ENCODE data around the gene MSI2.

DNA sequence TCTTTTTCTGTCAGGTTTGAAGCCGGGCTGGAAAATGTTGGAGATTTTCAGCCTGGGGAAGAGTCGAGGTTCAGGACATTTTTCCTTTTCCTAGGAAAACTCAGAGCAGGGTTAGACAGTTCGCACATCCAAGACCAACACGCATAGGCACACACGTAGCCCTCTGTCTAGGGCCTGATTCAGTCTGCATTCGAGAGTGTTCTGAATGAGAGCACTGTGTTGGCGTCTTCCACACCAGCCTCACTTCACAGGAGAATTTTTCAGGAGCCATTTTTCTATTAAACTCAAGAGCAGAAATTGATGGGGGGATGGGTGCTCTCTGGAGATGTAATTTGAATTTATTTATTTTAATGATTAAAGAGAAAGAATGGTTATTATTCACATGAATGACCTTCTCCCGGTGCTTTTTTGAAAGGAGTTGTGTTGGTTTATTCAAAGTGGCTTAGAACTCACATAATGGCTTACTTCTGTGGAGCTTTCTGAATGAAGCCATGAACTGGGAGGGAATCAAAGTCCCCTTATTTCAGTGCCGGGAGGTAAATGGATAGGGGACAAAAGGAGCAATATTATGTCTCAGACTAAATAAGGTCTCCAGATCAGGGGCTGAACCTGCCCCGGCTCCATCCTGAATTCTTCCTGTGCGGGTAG lies 294.5 kb downstream of the MSI2 start:
- TF ChIP-seq POLR2AphosphoS5 (IDR thresholded peaks at IDR 0.05; ENCODE audit: low read depth, low read length) (no peak), POLR2A (IDR thresholded peaks at IDR 0.05; ENCODE audit: low read depth, low read length) (no peak), TAF1 (IDR thresholded peaks at IDR 0.05; ENCODE audit: borderline replicate concordance, low read depth, low read length) (no peak)
